ENCODE results near the gene USP16.

The USP16 gene

DNA sequence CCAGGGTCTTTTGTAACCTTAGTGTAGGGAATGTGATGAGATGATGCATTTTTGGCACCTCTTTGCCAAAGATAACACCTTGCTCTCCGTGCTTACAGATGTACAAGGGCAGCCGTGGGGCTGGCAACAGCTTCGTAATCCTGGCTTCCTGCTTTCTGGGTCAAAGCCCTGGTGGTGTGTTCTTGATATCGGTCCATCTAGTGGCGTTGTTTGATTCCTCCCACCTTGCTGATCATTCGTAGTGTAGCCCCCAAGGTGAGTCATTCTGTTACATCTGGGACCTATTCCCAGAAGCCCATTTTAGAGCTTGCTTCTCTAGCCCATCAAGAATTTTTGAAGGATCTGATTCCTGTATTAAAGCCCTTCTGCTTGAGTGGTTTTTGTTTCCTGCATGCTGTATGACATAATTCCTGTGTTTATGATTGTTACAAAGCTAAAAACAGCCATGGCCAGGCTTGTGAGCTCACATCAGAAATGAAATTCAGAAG is 56.0 kb downstream of the USP16 start:
- no peak for DNase-seq (ENCODE audit: low spot score)
- in situ Hi-C loops (cut with MboI; ENCODE audit: low sequenced_read_pairs, unreplicated experiment) = loop anchor here (5.0 to 25.0 kb wide), 2 partner anchors 292 to 757 kb away; no protein-coding TSS in a partner anchor

DNA sequence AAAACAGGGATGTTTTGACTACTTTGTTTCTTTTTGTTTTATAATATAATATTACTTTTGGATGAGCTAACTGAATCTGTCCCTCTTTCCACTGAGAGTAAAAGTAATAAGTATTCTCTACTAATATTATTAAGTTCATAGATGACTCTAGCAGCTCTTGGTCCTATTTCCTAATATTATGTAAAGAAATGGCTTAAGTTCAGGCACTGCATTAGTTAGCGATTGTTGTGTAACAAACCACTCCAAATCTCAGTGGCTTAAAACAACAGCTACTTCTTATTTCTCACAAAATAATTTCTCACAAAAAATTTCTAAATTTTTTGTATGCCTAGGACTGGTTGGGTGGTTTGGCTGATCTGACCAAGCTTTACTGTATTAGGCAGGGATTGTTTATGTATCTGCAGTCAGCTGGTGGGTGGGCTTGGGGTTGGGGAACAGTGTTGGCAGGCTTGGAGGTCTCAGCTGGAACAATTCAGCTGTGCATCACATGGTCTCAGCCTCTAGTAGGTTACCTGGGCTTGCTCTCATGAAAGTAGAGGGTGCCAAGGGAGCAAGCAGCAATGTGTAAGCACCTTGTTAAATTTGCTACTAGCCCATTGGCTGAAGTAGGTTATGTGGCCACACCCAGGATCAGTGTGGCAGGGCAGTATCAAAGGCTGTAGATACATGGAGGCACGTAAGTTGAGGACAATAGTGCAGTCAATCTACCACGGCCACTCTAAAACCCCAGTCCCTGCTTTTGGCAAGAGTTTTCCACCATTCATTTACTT is 57.8 kb downstream of the USP16 start:
- in situ Hi-C loops (cut with MboI; ENCODE audit: low sequenced_read_pairs, unreplicated experiment) = loop anchor here (5.0 to 25.0 kb wide), 2 partner anchors 290 to 755 kb away; no protein-coding TSS in a partner anchor
- TF ChIP-seq, protein P1, sequence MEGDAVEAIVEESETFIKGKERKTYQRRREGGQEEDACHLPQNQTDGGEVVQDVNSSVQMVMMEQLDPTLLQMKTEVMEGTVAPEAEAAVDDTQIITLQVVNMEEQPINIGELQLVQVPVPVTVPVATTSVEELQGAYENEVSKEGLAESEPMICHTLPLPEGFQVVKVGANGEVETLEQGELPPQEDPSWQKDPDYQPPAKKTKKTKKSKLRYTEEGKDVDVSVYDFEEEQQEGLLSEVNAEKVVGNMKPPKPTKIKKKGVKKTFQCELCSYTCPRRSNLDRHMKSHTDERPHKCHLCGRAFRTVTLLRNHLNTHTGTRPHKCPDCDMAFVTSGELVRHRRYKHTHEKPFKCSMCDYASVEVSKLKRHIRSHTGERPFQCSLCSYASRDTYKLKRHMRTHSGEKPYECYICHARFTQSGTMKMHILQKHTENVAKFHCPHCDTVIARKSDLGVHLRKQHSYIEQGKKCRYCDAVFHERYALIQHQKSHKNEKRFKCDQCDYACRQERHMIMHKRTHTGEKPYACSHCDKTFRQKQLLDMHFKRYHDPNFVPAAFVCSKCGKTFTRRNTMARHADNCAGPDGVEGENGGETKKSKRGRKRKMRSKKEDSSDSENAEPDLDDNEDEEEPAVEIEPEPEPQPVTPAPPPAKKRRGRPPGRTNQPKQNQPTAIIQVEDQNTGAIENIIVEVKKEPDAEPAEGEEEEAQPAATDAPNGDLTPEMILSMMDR (IDR thresholded peaks at IDR 0.05; ENCODE audit: borderline replicate concordance, control extremely low read depth, extremely low read depth, insufficient read depth, missing control alignments) = no peak
- no peak for DNase-seq (ENCODE audit: low spot score)

More for the DNA sequence above, 56.0 kb downstream of the USP16 start:
- TF ChIP-seq, protein P1 (IDR thresholded peaks at IDR 0.05; ENCODE audit: borderline replicate concordance, control extremely low read depth, extremely low read depth, insufficient read depth, missing control alignments) = no peak

DNA sequence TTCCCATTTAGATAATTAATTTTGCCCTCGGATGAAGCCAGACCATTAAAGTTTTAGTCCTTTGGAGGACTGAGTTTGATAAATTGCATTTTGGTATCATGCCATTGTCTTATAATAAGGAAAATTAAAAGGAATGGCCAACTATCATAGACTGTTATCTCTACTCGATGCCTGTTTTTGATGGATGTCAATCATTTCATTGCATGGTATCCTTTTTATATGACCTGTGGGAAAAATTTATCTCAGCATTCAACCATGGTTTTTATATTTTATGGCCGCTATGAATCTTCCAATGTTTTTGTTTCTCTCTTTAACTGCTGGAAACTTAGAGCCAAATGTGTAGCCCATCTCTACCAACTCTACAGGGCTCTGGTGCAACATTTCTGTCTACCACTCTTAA is 58.8 kb downstream of the USP16 start:
- in situ Hi-C loops (cut with MboI; ENCODE audit: low sequenced_read_pairs, unreplicated experiment) = loop anchor here (5.0 to 25.0 kb wide), 2 partner anchors 289 to 754 kb away; no protein-coding TSS in a partner anchor
- no peak for DNase-seq (ENCODE audit: low spot score)
- TF ChIP-seq, protein P1 (IDR thresholded peaks at IDR 0.05; ENCODE audit: borderline replicate concordance, control extremely low read depth, extremely low read depth, insufficient read depth, missing control alignments) = no peak

DNA sequence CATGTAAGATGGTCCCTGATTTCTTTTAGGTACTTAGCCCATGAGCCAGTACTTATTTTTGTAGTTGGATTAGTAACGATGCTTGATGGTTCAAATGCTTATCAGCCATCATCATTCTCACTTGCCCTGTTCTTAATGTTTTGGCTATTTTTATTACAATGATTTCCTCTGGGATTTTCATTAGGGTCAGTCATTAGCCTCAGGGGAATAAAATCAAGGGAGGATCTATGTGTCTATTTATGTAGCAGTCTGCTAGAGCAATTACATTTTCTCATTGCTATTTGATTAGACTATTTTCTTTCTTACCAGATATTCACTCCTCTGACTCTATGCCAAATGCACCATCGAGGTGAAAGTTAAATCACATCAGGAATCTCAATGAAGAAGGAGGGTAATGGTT is 59.9 kb downstream of the USP16 start:
- no peak for DNase-seq (ENCODE audit: low spot score)
- TF ChIP-seq, protein P1 (IDR thresholded peaks at IDR 0.05; ENCODE audit: borderline replicate concordance, control extremely low read depth, extremely low read depth, insufficient read depth, missing control alignments) = no peak
- in situ Hi-C loops (cut with MboI; ENCODE audit: low sequenced_read_pairs, unreplicated experiment) = loop anchor here (5.0 to 25.0 kb wide), 2 partner anchors 288 to 753 kb away; no protein-coding TSS in a partner anchor

GRCh38 chr21:29085106-29085752 is 60.8 kb downstream of the USP16 start:
- in situ Hi-C loops (cut with MboI; ENCODE audit: low sequenced_read_pairs, unreplicated experiment) = loop anchor here (25.0 kb wide), 1 partner anchor 752 kb away; no protein-coding TSS in a partner anchor
- TF ChIP-seq, protein P1 (IDR thresholded peaks at IDR 0.05; ENCODE audit: borderline replicate concordance, control extremely low read depth, extremely low read depth, insufficient read depth, missing control alignments) = no peak
- no peak for DNase-seq (ENCODE audit: low spot score)

DNA sequence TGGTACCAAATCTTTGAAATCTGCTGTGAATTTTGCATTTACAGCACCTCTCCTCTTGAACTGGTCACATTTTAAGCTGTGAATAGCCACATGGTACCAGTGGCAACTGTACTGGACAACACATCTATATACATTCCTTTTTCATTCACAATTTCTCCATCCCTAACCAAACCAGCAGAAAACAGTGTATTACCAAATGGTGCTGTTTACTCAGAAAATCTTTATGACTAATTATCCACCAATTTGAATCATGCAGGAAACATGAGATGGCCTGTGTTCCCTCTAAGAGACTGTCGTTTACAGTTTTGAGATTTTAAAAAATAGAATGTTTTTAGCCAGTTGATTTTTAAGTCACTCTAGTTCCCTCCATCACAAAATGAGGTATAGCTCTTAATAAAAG is 66.6 kb downstream of the USP16 start:
- TF ChIP-seq, protein P1 (IDR thresholded peaks at IDR 0.05; ENCODE audit: borderline replicate concordance, control extremely low read depth, extremely low read depth, insufficient read depth, missing control alignments) = no peak
- DNase-seq (ENCODE audit: low spot score) = no peak
- in situ Hi-C loops (cut with MboI; ENCODE audit: low sequenced_read_pairs, unreplicated experiment) = loop anchor here (25.0 kb wide), 1 partner anchor 746 kb away; no protein-coding TSS in a partner anchor
